ENCODE results near the gene CHRNA10.

DNA sequence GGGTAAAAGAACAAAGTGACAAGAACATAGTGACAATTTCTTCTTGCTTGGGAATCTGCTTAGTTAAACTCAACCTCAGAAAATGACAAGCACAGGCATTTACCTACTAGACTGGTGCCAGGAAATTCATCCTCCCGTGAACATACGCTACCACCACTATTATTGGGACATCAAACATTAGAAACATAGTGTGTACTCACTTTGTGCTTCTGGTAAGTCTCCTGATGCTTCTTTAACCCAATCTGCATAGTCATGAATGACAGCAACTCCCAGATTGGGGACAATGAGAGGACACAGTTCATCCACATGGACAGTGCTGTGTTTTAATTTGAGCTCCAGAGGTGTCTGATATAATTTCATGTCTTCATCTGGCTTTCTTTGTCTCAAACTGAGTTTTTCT, 29.2 kb upstream of the CHRNA10 start:
- TF ChIP-seq, protein P1, sequence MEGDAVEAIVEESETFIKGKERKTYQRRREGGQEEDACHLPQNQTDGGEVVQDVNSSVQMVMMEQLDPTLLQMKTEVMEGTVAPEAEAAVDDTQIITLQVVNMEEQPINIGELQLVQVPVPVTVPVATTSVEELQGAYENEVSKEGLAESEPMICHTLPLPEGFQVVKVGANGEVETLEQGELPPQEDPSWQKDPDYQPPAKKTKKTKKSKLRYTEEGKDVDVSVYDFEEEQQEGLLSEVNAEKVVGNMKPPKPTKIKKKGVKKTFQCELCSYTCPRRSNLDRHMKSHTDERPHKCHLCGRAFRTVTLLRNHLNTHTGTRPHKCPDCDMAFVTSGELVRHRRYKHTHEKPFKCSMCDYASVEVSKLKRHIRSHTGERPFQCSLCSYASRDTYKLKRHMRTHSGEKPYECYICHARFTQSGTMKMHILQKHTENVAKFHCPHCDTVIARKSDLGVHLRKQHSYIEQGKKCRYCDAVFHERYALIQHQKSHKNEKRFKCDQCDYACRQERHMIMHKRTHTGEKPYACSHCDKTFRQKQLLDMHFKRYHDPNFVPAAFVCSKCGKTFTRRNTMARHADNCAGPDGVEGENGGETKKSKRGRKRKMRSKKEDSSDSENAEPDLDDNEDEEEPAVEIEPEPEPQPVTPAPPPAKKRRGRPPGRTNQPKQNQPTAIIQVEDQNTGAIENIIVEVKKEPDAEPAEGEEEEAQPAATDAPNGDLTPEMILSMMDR (IDR thresholded peaks at IDR 0.05; ENCODE audit: poor library complexity, severe bottlenecking): no peak
- TF ChIP-seq TAF1 (IDR thresholded peaks at IDR 0.05; ENCODE audit: low read depth) (no peak), MXI1 (conservative IDR thresholded peaks at IDR 0.05; ENCODE audit: poor library complexity, severe bottlenecking) (no peak), EZH2 (IDR thresholded peaks at IDR 0.05; ENCODE audit: borderline replicate concordance, insufficient read depth, low read length, poor library complexity, severe bottlenecking) (no peak), POLR2AphosphoS5 (IDR thresholded peaks at IDR 0.05) (no peak), RAD21 (conservative IDR thresholded peaks at IDR 0.05) (no peak), EP300 (conservative IDR thresholded peaks at IDR 0.05; ENCODE audit: poor library complexity, severe bottlenecking) (no peak)
- TF ChIP-seq, protein P2, sequence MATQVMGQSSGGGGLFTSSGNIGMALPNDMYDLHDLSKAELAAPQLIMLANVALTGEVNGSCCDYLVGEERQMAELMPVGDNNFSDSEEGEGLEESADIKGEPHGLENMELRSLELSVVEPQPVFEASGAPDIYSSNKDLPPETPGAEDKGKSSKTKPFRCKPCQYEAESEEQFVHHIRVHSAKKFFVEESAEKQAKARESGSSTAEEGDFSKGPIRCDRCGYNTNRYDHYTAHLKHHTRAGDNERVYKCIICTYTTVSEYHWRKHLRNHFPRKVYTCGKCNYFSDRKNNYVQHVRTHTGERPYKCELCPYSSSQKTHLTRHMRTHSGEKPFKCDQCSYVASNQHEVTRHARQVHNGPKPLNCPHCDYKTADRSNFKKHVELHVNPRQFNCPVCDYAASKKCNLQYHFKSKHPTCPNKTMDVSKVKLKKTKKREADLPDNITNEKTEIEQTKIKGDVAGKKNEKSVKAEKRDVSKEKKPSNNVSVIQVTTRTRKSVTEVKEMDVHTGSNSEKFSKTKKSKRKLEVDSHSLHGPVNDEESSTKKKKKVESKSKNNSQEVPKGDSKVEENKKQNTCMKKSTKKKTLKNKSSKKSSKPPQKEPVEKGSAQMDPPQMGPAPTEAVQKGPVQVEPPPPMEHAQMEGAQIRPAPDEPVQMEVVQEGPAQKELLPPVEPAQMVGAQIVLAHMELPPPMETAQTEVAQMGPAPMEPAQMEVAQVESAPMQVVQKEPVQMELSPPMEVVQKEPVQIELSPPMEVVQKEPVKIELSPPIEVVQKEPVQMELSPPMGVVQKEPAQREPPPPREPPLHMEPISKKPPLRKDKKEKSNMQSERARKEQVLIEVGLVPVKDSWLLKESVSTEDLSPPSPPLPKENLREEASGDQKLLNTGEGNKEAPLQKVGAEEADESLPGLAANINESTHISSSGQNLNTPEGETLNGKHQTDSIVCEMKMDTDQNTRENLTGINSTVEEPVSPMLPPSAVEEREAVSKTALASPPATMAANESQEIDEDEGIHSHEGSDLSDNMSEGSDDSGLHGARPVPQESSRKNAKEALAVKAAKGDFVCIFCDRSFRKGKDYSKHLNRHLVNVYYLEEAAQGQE (IDR thresholded peaks at IDR 0.05; ENCODE audit: borderline replicate concordance): no peak
